Frontal cortex (tissue), 4 donors: Measurements from ENCODE around the gene SDHAF4. TPM values are rescaled to one million over a fixed set of nuclear protein-coding genes. Genes with fewer than 3 reads are reported as not detected.
"Not testable (repeated sequence)": the region's sequence is repeated elsewhere in the genome, so short reads cannot be mapped to it uniquely, and the experiment has no call there.

Source experiments
- DNase-seq, 2 donors: peaks; one replicate each; pipeline ENCODE4 v3.0.0; 2012; ENCODE audit warnings: low spot score in 2 of 2
- FAIRE-seq: peaks from 2 replicates; lab custom pipeline; 2012; peaks lifted over from hg19 to GRCh38; lab: Jason Lieb, UNC
- total RNA-seq: library from RNA; depleted of rRNA; stranded (reverse); fragments of >200 nt; gene quantifications from one replicate; pipeline ENCODE4 v1.2.3, GENCODE V29; 2014
- donor health status: control.
- donor health status: control.
- donor health status: control.

SDHAF4 gene
- total RNA-seq, 1 donor from 2014 or later, result 33.4 TPM

DNA sequence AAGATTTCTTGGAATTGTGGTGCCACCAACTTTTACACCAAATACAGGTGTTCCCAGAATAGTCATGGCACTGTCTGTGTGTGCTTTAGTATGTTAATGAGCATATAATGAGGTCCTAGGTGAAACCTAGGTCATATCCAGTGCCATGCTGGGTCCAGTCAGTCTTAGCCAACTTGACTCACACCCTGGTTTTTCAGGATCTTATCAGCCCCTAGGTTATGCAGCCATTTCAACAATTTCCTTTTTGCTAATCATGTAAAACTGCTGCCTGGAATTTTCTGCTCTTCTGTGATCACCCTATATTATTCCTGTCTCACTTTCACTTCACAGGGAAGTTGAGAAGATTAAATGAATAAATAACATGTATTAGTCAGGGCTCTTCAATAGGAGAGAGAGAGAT lies 23.7 kb downstream of the SDHAF4 start:
- no peak for FAIRE-seq
- no peak for DNase-seq

DNA sequence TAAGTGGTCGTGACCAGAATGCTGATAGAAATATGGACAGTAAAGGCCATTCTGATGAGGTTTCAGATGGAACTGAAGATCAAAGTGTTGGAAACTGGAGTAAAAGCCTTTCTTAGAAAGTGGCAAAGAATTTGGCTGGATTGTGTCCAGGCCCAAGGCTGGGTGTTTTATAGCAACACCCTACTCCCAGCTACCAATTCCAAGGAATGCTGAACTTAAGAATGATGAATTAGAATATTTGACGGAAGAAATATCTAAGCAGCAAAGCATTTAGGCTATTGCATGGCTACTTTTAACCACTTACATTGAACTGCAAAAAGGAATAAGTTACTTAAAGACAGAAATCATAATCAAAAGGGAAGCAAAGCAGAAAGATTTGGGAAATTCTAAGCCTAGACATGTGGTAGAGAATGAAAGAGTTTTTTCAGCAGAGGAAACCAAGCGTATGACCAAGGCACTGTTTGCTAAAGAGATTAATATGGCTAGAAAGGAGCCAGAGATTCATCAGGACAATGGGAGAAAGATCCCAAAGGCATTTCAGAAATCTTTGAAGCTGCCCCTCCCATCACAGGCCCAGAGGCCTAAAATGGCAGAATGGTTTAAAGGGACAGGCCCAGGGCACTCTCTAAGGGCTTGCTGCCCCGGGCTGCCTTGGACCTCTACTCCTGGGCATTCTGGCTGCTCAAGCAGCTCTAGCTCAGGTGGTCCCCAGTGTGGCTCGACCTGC lies 25.8 kb downstream of the SDHAF4 start:
- DNase-seq, result no peak

DNA sequence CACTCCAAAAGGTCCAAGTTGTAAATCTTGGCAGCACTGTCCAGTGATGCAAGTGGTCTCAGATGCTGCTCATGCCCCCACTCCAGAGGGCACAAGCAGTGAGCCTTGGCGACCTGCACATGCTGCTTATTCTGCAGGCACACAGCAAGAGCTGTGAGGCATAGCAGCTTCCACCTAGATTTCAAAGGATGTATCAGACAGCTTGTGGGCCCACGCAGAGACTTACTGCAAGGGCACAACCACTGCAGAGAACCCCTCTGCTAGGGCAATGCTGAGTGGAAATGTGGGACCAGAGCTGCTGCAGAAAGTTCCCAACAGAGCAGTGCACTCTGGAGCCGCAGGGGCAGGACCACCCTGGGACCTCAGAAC lies 26.4 kb downstream of the SDHAF4 start:
- DNase-seq, result no peak
- FAIRE-seq, result no peak

More for the DNA sequence above, 25.8 kb downstream of the SDHAF4 start:
- FAIRE-seq, result no peak

DNA sequence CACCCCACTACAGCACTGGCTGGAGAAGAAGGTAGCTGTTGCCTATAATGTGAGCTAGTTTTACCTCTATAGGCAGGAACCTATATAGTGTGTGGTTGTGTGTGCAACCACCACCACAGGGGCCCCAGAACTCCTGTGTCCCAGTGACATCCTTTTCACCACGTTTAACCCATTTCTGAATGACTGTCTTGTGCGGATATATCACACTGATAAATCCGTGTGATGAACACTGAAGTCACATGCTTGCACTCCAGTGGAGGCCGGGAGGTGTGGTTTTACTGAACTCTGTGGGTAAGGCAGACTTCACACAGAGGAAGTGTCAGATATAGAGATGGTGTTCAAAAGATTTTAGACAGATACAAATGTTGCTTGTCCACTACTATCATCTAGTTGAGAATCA lies 32.5 kb downstream of the SDHAF4 start:
- no peak for DNase-seq
- FAIRE-seq, result no peak

DNA sequence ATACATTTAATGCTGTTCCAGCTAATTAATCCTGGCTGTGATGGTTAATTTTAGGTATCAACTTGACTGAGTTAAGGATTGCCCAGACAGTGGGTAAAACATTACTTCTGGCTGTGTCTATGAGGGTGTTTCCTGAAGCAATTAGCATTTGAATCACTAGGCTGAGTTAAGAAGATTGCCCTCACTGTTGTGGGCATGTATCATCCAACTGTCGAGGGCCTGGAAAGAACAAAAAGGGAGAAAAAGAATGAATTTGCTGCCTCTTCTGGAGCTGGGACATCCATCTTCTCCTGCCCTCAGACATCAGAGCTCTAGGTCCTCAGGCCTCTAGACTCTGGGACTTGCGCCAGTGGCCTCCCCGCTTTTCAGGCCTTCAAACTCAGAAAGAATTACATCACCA lies 34.3 kb downstream of the SDHAF4 start:
- DNase-seq (no peak), FAIRE-seq (no peak)

DNA sequence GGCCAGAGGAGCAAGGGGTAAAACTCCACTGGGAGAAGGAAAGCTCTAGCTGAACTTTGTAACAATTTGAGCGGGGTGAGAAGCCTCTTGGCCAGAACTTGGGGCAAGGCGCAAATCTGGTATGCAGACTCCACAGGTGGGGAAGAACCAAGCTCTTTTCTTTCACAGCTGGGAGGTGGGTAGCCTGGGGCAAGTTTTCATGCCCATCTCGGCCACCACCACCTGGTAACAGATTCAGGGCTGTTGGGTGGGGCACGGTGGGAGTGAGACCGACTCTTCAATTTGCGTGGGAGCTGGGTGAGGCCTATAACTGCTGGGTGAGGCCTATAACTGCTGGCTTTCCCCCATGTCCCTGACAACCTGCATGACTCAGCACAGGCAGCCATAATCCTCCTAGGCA lies 37.5 kb downstream of the SDHAF4 start:
- no peak for FAIRE-seq
- DNase-seq, result no peak

DNA sequence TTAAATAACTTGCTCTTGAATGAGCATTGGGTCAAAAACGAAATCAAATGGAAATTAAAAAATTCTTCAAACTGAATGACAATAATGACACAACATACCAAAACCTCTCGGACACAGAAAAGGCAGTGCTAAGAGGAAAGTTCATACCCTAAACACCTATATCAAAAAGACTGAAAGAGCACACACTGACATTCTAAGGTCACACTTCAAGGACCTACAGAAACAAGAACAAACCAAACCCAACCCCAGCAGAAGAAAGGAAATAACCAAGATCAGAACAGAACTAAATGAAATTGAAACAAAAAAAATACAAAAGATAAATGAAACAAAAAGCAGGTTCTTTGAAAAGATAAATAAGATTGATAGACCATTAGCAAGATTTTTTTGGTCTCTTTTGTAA lies 40.6 kb downstream of the SDHAF4 start:
- FAIRE-seq, DNase-seq: not testable (repeated sequence)

DNA sequence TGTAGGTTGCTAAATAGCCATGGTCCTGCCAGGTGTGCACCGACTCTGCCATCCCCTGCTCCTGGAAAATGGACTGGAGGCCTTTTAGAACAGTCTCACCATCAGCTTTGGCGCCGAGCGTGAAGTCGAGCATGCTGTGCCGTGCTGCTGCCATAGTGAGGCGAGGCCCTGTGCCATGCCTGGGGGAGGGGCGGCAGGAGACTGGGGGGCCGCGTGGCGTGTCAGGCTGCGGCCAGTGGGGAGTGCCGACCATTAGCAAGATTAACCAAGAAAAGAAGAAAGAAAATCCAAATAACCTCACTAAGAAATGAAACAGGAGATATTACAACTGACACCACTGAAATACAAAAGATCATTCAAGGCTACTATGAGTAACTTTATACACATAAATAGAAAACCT lies 42.5 kb downstream of the SDHAF4 start:
- DNase-seq, FAIRE-seq: not testable (repeated sequence)

DNA sequence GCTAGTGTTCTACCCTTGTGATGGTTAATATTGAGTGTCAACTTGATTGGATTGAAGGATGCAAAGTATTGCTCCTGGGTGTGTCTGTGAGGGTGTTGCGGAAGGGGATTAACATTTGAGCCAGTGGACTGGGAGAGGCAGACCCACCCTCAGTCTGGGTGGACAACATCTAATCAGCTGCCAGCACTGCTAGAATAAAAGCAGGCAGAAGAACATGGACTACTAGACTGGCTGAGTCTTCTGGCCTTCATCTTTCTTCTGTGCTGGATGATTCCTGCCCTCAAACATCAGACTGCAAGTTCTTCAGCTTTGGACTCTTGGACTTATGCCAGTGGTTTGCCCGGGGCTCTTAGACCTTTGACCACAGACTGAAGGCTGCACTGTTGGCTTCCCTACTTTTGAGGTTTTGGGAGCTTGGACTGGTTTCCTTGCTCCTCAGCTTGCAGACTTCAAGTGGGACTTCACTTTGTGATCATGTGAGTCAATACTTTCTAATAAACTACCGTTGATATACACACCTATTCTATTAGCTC lies 50.1 kb downstream of the SDHAF4 start:
- FAIRE-seq, result no peak
- DNase-seq, result no peak

DNA sequence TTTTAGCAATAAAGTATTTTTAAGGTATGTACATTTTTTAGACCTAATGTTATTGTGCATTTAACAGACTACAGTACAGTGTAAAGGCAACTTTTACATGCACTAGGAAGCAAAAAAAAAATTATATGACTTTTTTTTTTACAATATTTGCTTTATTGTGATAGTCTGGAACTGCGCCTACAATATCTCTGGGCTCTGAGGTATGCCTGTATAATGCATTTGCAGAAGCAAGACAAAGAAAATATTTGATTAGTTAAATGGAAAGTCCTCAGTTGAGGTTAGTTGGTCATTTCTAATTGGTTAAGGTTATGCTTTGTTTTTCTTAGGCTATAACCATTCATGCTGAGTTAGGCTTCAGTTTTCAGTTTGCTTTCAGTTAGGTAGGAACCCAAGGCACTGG lies 54.0 kb downstream of the SDHAF4 start:
- FAIRE-seq (no peak), DNase-seq (no peak)

DNA sequence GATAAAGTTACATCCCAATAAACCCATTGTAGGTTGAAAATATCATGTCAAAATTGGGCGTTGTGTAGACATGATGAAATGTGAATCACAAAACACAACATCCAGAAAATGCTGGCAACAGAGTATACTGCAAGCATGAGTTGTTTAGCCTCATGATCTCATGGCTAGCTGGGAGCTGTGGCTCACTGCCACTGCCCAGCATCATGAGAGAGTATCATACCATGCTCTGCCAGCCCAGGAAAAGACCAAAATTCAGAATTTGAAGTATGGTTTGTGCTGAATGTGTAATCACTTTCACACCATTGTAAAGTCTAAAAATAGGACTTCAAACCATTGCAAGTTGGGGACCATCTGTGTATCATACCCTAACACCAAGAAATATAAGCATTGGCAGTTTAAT lies 55.7 kb downstream of the SDHAF4 start:
- FAIRE-seq (no peak), DNase-seq (no peak)

DNA sequence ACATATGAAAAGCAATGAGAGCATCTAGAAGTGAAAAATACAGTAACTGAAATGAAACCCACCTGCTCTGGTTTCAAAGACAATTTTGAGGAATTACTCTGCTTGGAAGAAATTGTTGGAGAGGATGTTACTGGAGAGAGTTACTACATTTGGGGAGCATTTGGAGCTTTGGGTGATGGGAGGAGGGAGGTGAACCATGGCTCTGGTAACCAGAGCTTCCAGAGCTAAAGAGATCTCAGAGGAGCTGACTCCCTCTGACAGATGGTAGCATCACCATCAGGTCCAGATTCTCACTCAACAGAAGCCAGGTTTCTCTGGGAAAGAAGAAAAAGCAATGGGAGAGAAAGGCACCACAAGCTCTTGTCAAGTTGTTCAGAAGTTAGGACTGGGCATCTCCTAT lies 58.7 kb downstream of the SDHAF4 start:
- FAIRE-seq (no peak), DNase-seq (no peak)

DNA sequence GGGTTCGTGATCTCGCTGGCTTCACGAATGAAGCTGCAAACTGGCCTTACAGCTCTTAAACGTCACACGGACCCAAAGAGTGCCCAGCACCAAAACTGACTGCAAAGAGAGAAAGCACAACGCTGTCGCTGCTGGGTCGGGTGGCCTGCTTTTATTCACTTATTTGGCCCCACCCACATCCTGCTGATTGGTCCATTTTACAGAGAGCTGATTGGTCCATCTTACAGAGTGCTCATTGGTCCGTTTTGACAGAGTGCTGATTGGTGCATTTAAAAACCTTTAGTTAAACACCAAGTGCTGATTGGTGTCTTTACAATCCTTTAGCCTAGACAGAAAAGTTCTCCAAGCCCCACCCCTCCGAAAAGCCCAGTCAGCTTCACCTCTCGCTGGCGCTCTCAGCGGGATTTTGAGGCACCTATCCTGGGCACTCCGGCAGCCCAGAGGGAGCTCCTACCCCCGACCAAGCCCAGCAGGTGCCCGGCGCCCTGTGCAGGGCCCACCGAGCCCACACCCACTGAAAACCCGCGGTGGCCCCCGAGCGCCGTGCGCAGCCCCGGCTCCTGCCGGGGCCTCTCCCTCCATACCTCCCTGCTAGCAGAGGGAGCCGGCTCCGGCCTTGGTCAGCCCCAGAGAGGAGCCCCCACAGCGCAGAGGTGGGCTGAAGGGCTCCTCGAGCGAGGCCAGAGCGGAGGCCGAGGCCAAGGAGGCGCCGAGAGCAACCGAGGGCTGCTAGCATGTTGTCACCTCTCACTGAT lies 60.9 kb downstream of the SDHAF4 start:
- FAIRE-seq, result no peak
- DNase-seq, result no peak

DNA sequence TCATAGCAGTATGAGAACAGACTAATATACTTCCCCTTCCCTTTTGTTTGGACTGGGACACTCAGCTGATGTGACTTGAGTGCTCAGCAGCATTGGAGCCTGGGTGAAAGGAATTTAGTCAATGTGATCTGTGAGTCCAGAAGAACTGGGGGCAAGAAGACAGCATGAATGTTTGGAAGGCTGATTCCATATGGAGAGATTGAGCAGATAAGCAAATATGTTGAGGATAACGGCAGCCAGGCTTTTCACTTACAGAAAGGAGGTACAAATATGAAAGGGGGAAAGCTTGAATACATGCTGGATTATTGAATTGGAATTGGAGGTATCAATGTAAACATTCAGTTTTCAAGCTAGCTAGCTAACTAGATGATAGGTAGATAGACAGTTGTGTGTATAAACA lies 63.2 kb downstream of the SDHAF4 start:
- DNase-seq, result no peak
- no peak for FAIRE-seq

DNA sequence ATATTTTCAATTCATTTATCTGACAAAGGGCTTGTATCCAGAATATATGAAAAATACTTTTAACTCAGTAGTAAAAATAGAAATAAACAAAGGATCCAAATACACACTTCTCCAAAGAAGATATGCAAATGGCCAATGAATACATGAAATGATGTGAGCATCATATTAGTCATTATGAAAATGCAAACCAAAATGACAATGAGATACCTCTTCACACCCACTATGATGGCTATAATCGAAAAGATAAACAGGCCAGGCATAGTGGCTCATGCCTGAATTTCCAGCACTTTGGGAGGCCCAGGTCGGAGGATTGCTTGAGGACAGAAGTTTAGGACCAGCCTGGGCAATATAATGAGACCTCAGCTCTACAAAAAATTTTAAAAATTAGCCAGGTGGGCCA lies 67.1 kb downstream of the SDHAF4 start:
- FAIRE-seq (no peak), DNase-seq (no peak)

DNA sequence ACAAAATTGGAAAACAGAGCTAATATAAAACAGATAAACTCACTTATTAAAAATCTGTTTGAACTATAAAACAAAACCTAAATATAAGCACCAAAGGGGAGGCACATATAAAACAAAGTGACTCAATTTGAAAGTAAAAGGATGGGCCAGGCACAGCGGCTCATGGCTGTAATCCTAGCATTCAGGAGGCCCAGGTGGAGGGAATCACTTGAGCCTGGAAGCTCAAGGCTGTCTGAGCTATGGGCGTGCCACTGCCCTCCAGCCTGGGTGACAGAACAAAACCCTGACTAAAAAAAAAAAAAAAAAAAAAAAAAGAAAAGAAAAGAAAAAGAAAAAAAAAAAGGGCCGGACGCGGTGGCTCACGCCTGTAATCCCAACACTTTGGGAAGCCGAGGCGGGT lies 69.9 kb downstream of the SDHAF4 start:
- FAIRE-seq (no peak), DNase-seq (no peak)

DNA sequence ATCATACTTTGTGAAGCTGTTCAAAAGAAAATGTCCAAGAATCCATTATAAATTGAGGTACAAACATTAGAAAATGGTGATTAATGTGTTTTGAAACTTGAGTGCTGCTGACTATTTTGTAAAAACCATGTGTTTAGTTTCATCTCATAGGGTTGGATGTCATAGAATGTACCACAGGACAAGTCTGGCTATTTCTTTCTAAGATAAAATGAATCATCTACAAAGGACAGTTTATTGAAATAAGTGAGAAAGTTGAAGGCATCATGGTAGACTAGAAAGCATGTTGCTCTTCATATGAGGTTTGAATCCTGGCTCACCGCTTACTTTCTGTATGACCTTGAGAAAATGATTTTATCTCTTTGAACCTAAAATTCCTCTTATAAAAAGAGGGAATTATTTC lies 71.7 kb downstream of the SDHAF4 start:
- FAIRE-seq (no peak), DNase-seq (no peak)
